OCI-LY7 (cell line): ENCODE measurements around the gene KCNRG. TPM values are rescaled to one million over a fixed set of nuclear protein-coding genes. Genes with fewer than 3 reads are reported as not detected.
A peak's percentile ranks its signal among the peaks of the same experiment; 100 is the strongest.

ENCODE experiments used
- BruUV-seq: library from RNA; stranded (reverse); fragments of 400-500 nt; replicated peaks from 2 replicates; lab custom pipeline; 2021; lab: Mats Ljungman, UMichigan
- CTCF ChIA-PET: fragments of 300-600 bp; sonication (Branson Sonifier 250); formaldehyde crosslinking; loops from one replicate; lab custom pipeline; 2022; ENCODE audit warnings: antibody characterized with exemption; ENCODE audit not compliant: unreplicated experiment; lab: Charles Lee
- POLR2A ChIA-PET: fragments of 300-600 bp; sonication (Branson Sonifier 250); formaldehyde crosslinking; loops from one replicate; lab custom pipeline; 2022; ENCODE audit warnings: antibody characterized with exemption; lab: Charles Lee
- DNase-seq: peaks from one replicate; pipeline ENCODE4 v3.0.0-alpha.2; 2015; ENCODE audit warnings: low spot score
- H2AFZ ChIP-seq: fragments of 200-600 bp; sonication (generic), shearing (Covaris generic); 2 replicates; pipeline ENCODE4 v1.6.1; 2014; ENCODE audit warnings: mild to moderate bottlenecking, antibody characterized with exemption, low read length, moderate library complexity
- H3K27ac ChIP-seq: fragments of 200-600 bp; sonication (generic); 2 replicates; pipeline ENCODE4 v1.5.1; 2014; ENCODE audit warnings: mixed run types, low read depth, mild to moderate bottlenecking, moderate library complexity, low read length, inconsistent platforms; ENCODE audit not compliant: poor library complexity, severe bottlenecking
- H3K36me3 ChIP-seq: fragments of 200-600 bp; sonication (generic); 2 replicates; pipeline ENCODE4 v1.6.1; 2014; ENCODE audit warnings: mild to moderate bottlenecking, antibody characterized with exemption, low read length, moderate library complexity, mixed read lengths; ENCODE audit not compliant: insufficient read depth
- H3K4me1 ChIP-seq: fragments of 200-600 bp; sonication (generic); 2 replicates; pipeline ENCODE4 v1.5.1; 2014; ENCODE audit warnings: mild to moderate bottlenecking, low read length; ENCODE audit not compliant: insufficient read depth, poor library complexity, severe bottlenecking
- H3K4me2 ChIP-seq: fragments of 200-600 bp; sonication (generic); 2 replicates; pipeline ENCODE4 v1.6.1; 2014; ENCODE audit warnings: mild to moderate bottlenecking, low read length
- H3K4me3 ChIP-seq: fragments of 200-600 bp; sonication (generic); 2 replicates; pipeline ENCODE4 v1.5.1; 2014; ENCODE audit warnings: mild to moderate bottlenecking, low read depth, low read length; ENCODE audit not compliant: poor library complexity, severe bottlenecking
- H3K79me2 ChIP-seq: fragments of 200-600 bp; sonication (generic); 2 replicates; pipeline ENCODE4 v1.6.1; 2016; ENCODE audit warnings: low read depth, mild to moderate bottlenecking, low read length, moderate library complexity, mixed read lengths; ENCODE audit not compliant: insufficient read depth
- H3K9me2 ChIP-seq: fragments of 200-600 bp; sonication (generic); 2 replicates; pipeline ENCODE4 v1.6.1; 2016; ENCODE audit warnings: mild to moderate bottlenecking, low read length, mixed read lengths; ENCODE audit not compliant: insufficient read depth
- H3K9me3 ChIP-seq: fragments of 200-600 bp; sonication (generic); 2 replicates; pipeline ENCODE4 v1.6.1; 2014; ENCODE audit warnings: mild to moderate bottlenecking, mixed run types, low read length, mixed read lengths
- H4K20me1 ChIP-seq: fragments of 200-600 bp; sonication (generic); 2 replicates; pipeline ENCODE4 v1.6.1; 2014; ENCODE audit warnings: mild to moderate bottlenecking, antibody characterized with exemption, low read length, moderate library complexity, mixed read lengths; ENCODE audit not compliant: insufficient read depth
- EZH2phosphoT487 ChIP-seq: fragments of 200-600 bp; sonication (generic); IDR thresholded peaks from 2 replicates; pipeline ENCODE4 v1.6.1; 2018; ENCODE audit warnings: low read depth, borderline replicate concordance, mild to moderate bottlenecking, mixed run types, antibody characterized with exemption, low read length, moderate library complexity, mixed read lengths
- intact Hi-C: fragments of 100-400 bp; cut with micrococcal nuclease; formaldehyde crosslinking; loops from one replicate; pipeline ENCODE4 v1.10.0; 2022; ENCODE audit not compliant: unreplicated experiment
- total RNA-seq, 2 experiments: library from RNA; depleted of rRNA in 1 of 2; stranded (reverse); fragments of >200 nt in 1 of 2; shearing (Covaris generic) in 1 of 2; gene quantifications; 2 replicates each; pipeline ENCODE4 v1.2.3, GENCODE V29; 2014 to 2022
- TF ChIP-seq, protein P1 (sequence below): fragments of 200-600 bp; sonication (generic); conservative IDR thresholded peaks from 2 replicates; pipeline ENCODE4 v1.5.1; 2014; ENCODE audit warnings: mild to moderate bottlenecking, antibody characterized with exemption, low read length, moderate library complexity, mixed read lengths

KCNRG gene
- total RNA-seq, 2 experiments from 2014 or later: 0.28 TPM; not detected in 1

DNA sequence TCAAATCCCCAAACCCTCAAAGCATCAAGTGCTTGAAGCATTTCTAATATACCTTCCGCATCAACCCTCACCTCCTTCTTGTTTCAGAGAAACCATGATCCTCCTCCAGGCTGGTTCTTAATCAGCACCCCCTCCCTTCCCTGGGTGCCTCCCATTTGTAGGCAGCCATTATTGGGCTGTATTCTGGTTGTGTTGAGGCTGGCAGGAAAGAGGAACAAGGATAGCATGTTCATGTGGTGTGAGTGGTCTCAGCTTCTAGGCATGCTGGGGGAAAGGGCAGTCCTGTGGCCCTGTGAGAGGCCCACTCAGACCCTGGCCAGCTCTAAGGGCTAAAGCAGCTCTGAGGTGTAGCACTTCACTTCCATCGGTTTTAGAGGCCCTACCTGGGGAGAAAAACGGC lies 37.3 kb upstream of the KCNRG start:
- intact Hi-C loops: loop anchor here (5.0 kb wide), 1 partner anchor 144 kb away; no protein-coding TSS in a partner anchor

DNA sequence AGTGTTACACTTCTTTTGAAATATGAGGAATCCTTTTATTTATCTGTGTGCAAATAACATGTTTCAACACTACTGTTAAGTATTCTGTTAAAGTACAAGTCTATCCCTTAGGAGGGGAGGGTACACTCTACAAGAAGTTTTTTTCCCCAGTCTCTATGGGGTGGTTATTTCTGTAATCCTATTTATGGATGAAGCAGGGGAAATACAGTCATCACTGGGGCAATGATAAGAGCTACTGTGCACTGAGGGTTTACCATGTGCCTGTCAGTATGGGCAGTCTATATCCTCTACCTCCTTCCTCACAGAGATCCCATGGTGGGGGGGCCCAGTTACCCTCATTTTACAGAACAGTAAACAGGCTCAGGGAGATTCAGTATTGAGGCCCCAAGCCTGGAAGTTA lies 35.0 kb upstream of the KCNRG start:
- no peak overlapping the region for H3K4me2 ChIP-seq
- peaks cover 22% of the 10 kb centered on the region for H3K36me3 ChIP-seq
- H3K79me2 ChIP-seq: no peaks in the 10 kb centered on the region
- no peak overlapping the region for H3K27ac ChIP-seq
- CTCF ChIA-PET: no interaction called here
- no peaks in the 10 kb centered on the region for H3K9me3 ChIP-seq
- no peak for DNase-seq
- TF ChIP-seq, protein P1, sequence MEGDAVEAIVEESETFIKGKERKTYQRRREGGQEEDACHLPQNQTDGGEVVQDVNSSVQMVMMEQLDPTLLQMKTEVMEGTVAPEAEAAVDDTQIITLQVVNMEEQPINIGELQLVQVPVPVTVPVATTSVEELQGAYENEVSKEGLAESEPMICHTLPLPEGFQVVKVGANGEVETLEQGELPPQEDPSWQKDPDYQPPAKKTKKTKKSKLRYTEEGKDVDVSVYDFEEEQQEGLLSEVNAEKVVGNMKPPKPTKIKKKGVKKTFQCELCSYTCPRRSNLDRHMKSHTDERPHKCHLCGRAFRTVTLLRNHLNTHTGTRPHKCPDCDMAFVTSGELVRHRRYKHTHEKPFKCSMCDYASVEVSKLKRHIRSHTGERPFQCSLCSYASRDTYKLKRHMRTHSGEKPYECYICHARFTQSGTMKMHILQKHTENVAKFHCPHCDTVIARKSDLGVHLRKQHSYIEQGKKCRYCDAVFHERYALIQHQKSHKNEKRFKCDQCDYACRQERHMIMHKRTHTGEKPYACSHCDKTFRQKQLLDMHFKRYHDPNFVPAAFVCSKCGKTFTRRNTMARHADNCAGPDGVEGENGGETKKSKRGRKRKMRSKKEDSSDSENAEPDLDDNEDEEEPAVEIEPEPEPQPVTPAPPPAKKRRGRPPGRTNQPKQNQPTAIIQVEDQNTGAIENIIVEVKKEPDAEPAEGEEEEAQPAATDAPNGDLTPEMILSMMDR: no peak
- no peak for TF ChIP-seq EZH2phosphoT487
- POLR2A ChIA-PET: interaction anchor here (0.6 to 1.0 kb wide), 3 partner anchors 18 to 708 kb away, joined by 3 to 4 read pairs (median 3); no protein-coding TSS in a partner anchor
- H3K4me1 ChIP-seq: peaks cover 13% of the 10 kb centered on the region
- no peak overlapping the region for H3K4me3 ChIP-seq
- H2AFZ ChIP-seq: no peak overlapping the region
- BruUV-seq: TSS peak; percentile 31
- H4K20me1 ChIP-seq: no peaks in the 10 kb centered on the region
- no peaks in the 10 kb centered on the region for H3K9me2 ChIP-seq
- intact Hi-C loops: no loop called here

More for the DNA sequence above, 37.3 kb upstream of the KCNRG start:
- Histone ChIP-seq H3K4me3 (no peak overlapping the region), H3K27ac (no peak overlapping the region), H3K79me2 (no peaks in the 10 kb centered on the region), H3K4me1 (peaks cover 8% of the 10 kb centered on the region), H3K9me2 (no peaks in the 10 kb centered on the region), H3K36me3 (peaks cover 21% of the 10 kb centered on the region), H3K9me3 (no peaks in the 10 kb centered on the region), H2AFZ (no peak overlapping the region), H3K4me2 (no peak overlapping the region), H4K20me1 (no peaks in the 10 kb centered on the region)
- no peak for TF ChIP-seq EZH2phosphoT487
- TF ChIP-seq, protein P1: no peak
- ChIA-PET POLR2A (interaction anchor here (0.6 to 1.3 kb wide), 4 partner anchors 9 to 559 kb away, joined by 3 to 4 read pairs (median 4); no protein-coding TSS in a partner anchor), CTCF (no interaction called here)
- no TSS peak for BruUV-seq
- DNase-seq: no peak

DNA sequence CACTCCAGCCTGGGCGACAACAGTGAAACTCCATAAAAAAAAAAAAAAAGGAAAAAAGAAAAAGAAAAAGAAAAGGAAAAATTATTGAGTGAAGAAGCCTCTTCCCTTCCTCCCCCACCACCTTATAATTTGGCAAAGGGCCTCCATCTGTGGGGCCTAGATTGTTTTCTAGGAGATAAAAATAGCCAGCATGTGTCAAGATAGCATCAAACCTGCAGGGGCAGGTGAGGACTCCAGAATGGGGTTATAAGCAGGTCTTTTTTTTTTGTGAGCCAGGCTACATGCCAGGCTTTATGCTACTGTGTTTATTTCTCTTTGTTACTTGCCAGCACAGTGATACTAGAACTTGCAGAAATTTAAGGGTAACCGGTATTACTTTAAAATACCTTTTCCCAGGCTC lies 30.1 kb upstream of the KCNRG start:
- Histone ChIP-seq H3K4me2 (peak overlapping the region; percentile 10; the same call in 1 of the 2 replicates), H3K4me1 (peaks cover 11% of the 10 kb centered on the region), H4K20me1 (no peaks in the 10 kb centered on the region), H2AFZ (no peak overlapping the region), H3K27ac (no peak overlapping the region), H3K4me3 (no peak overlapping the region), H3K36me3 (peaks cover 40% of the 10 kb centered on the region), H3K9me2 (no peaks in the 10 kb centered on the region), H3K9me3 (no peaks in the 10 kb centered on the region), H3K79me2 (no peaks in the 10 kb centered on the region)
- BruUV-seq: no TSS peak
- ChIA-PET POLR2A (interaction anchor here (0.6 to 0.7 kb wide), 5 partner anchors 21 to 935 kb away, joined by 3 to 4 read pairs (median 4); no protein-coding TSS in a partner anchor), CTCF (no interaction called here)
- peak; percentile 43 for DNase-seq
- intact Hi-C loops: no loop called here
- TF ChIP-seq EZH2phosphoT487: no peak
- TF ChIP-seq, protein P1: no peak
